ENCODE measurements around the gene CACNA2D3. TPM values are rescaled to one million over a fixed set of nuclear protein-coding genes. Genes with fewer than 3 reads are reported as not detected.

CACNA2D3 gene
- total RNA-seq, 1 experiment from 2014 or later = not detected

- no peaks in the 10 kb centered on the region for H3K9me3 Mint-ChIP-seq (ENCODE audit: unreplicated experiment)
- intact Hi-C loops (cut with micrococcal nuclease; ENCODE audit: unreplicated experiment) = no loop called here
- H3K4me3 ChIP-seq (ENCODE audit: low read depth, low read length) = no peak overlapping the region
- H3K36me3 ChIP-seq (ENCODE audit: control insufficient read depth, insufficient read depth, low read length) = no peaks in the 10 kb centered on the region
- H3K4me1 Mint-ChIP-seq (ENCODE audit: low read depth, unreplicated experiment) = no peaks in the 10 kb centered on the region
- no peak for DNase-seq
- CTCF ChIA-PET = no interaction called here
- H3K9me3 ChIP-seq = no peaks in the 10 kb centered on the region
- no peaks in the 10 kb centered on the region; the same call in 1 of the 2 replicates for H3K27me3 ChIP-seq (replicated peaks; ENCODE audit: control insufficient read depth, insufficient read depth, low read length)
- peaks cover 11% of the 10 kb centered on the region for H3K27me3 Mint-ChIP-seq (ENCODE audit: insufficient read depth, unreplicated experiment)
- H3K4me1 ChIP-seq = peaks cover 2% of the 10 kb centered on the region; the same call in 1 of the 2 replicates
- TF ChIP-seq CTCF (IDR thresholded peaks at IDR 0.05; ENCODE audit: insufficient read depth in 1 of 2, low read depth in 1 of 2, low read length in 1 of 2, severe bottlenecking in 1 of 2, unreplicated experiment in 1 of 2) = no peak
- H3K4me3 Mint-ChIP-seq (ENCODE audit: unreplicated experiment) = no peak overlapping the region
- no TSS peak for BruUV-seq (replicated peaks)
- POLR2A ChIA-PET = no interaction called here
- H3K36me3 Mint-ChIP-seq (ENCODE audit: insufficient read depth, unreplicated experiment) = no peaks in the 10 kb centered on the region
- no peak overlapping the region for H3K27ac Mint-ChIP-seq (ENCODE audit: unreplicated experiment)
Observed at GRCh38 chr3:54967731-54968161, 845.4 kb downstream of the CACNA2D3 start.

- no peak overlapping the region for H3K4me3 Mint-ChIP-seq (ENCODE audit: unreplicated experiment)
- BruUV-seq (replicated peaks) = no TSS peak
- no peak for DNase-seq
- Histone ChIP-seq H3K36me3 (ENCODE audit: control insufficient read depth, insufficient read depth, low read length) (no peaks in the 10 kb centered on the region), H3K4me1 (peaks cover 2% of the 10 kb centered on the region; the same call in 1 of the 2 replicates), H3K4me3 (ENCODE audit: low read depth, low read length) (no peak overlapping the region), H3K9me3 (no peaks in the 10 kb centered on the region), H3K27me3 (replicated peaks; ENCODE audit: control insufficient read depth, insufficient read depth, low read length) (no peaks in the 10 kb centered on the region; the same call in 1 of the 2 replicates)
- POLR2A ChIA-PET = no interaction called here
- no peak for TF ChIP-seq CTCF (IDR thresholded peaks at IDR 0.05; ENCODE audit: insufficient read depth in 1 of 2, low read depth in 1 of 2, low read length in 1 of 2, severe bottlenecking in 1 of 2, unreplicated experiment in 1 of 2)
- no peaks in the 10 kb centered on the region for H3K4me1 Mint-ChIP-seq (ENCODE audit: low read depth, unreplicated experiment)
- intact Hi-C loops (cut with micrococcal nuclease; ENCODE audit: unreplicated experiment) = no loop called here
- CTCF ChIA-PET = no interaction called here
- H3K36me3 Mint-ChIP-seq (ENCODE audit: insufficient read depth, unreplicated experiment) = no peaks in the 10 kb centered on the region
- no peak overlapping the region for H3K27ac Mint-ChIP-seq (ENCODE audit: unreplicated experiment)
- H3K9me3 Mint-ChIP-seq (ENCODE audit: unreplicated experiment) = no peaks in the 10 kb centered on the region
- peaks cover 11% of the 10 kb centered on the region for H3K27me3 Mint-ChIP-seq (ENCODE audit: insufficient read depth, unreplicated experiment)
Observed at GRCh38 chr3:54968546-54969172, 846.3 kb downstream of the CACNA2D3 start.

GRCh38 chr3:54969652-54970051, 847.3 kb downstream of the CACNA2D3 start:
- H3K9me3 Mint-ChIP-seq (ENCODE audit: unreplicated experiment) = no peaks in the 10 kb centered on the region
- peaks cover 14% of the 10 kb centered on the region for H3K27me3 Mint-ChIP-seq (ENCODE audit: insufficient read depth, unreplicated experiment)
- no peaks in the 10 kb centered on the region for H3K4me1 Mint-ChIP-seq (ENCODE audit: low read depth, unreplicated experiment)
- intact Hi-C loops (cut with micrococcal nuclease; ENCODE audit: unreplicated experiment) = no loop called here
- H3K27me3 ChIP-seq (replicated peaks; ENCODE audit: control insufficient read depth, insufficient read depth, low read length) = no peaks in the 10 kb centered on the region; the same call in 1 of the 2 replicates
- no peaks in the 10 kb centered on the region for H3K9me3 ChIP-seq
- no peak for TF ChIP-seq CTCF (IDR thresholded peaks at IDR 0.05; ENCODE audit: insufficient read depth in 1 of 2, low read depth in 1 of 2, low read length in 1 of 2, severe bottlenecking in 1 of 2, unreplicated experiment in 1 of 2)
- peaks cover 2% of the 10 kb centered on the region; the same call in 1 of the 2 replicates for H3K4me1 ChIP-seq
- H3K4me3 Mint-ChIP-seq (ENCODE audit: unreplicated experiment) = no peak overlapping the region
- H3K27ac Mint-ChIP-seq (ENCODE audit: unreplicated experiment) = no peak overlapping the region
- no peak overlapping the region for H3K4me3 ChIP-seq (ENCODE audit: low read depth, low read length)
- no peak for DNase-seq
- no peaks in the 10 kb centered on the region for H3K36me3 Mint-ChIP-seq (ENCODE audit: insufficient read depth, unreplicated experiment)
- POLR2A ChIA-PET = no interaction called here
- H3K36me3 ChIP-seq (ENCODE audit: control insufficient read depth, insufficient read depth, low read length) = no peaks in the 10 kb centered on the region
- CTCF ChIA-PET = no interaction called here
- BruUV-seq (replicated peaks) = no TSS peak

Measured in Caco-2 (cell line).